ENCODE data around the gene SNCAIP. TPM values are rescaled to one million over a fixed set of nuclear protein-coding genes. Genes with fewer than 3 reads are reported as not detected.

Gene SNCAIP
- polyA plus RNA-seq, 1 experiment, result 1.5 TPM

- TF ChIP-seq CTCF (IDR thresholded peaks at IDR 0.05; ENCODE audit: insufficient read depth, low read depth, low read length), result no peak
- DNase-seq (ENCODE audit: low read depth), result no peak
- POLR2A ChIA-PET, result no interaction called here
- H3K27me3 ChIP-seq (ENCODE audit: control insufficient read depth, insufficient read depth, low read length), result no peaks in the 10 kb centered on the region
- CTCF ChIA-PET, result interaction anchor here (0.7 kb wide), 1 partner anchor 14 kb away, joined by 3 read pairs; no protein-coding TSS in a partner anchor
- H3K4me3 ChIP-seq (ENCODE audit: low read depth, low read length), result no peak overlapping the region
- H3K36me3 ChIP-seq (ENCODE audit: control insufficient read depth, insufficient read depth, low read length), result no peaks in the 10 kb centered on the region
Measured at GRCh38 chr5:122445070-122445469, 133.0 kb downstream of the SNCAIP start.

GRCh38 chr5:122447072-122447471 is 135.0 kb downstream of the SNCAIP start:
- ChIA-PET CTCF (no interaction called here), POLR2A (no interaction called here)
- no peaks in the 10 kb centered on the region for H3K36me3 ChIP-seq (ENCODE audit: control insufficient read depth, insufficient read depth, low read length)
- no peaks in the 10 kb centered on the region for H3K27me3 ChIP-seq (ENCODE audit: control insufficient read depth, insufficient read depth, low read length)
- no peak for DNase-seq (ENCODE audit: low read depth)
- TF ChIP-seq CTCF (IDR thresholded peaks at IDR 0.05; ENCODE audit: insufficient read depth, low read depth, low read length), result no peak
- no peak overlapping the region for H3K4me3 ChIP-seq (ENCODE audit: low read depth, low read length)

DNA sequence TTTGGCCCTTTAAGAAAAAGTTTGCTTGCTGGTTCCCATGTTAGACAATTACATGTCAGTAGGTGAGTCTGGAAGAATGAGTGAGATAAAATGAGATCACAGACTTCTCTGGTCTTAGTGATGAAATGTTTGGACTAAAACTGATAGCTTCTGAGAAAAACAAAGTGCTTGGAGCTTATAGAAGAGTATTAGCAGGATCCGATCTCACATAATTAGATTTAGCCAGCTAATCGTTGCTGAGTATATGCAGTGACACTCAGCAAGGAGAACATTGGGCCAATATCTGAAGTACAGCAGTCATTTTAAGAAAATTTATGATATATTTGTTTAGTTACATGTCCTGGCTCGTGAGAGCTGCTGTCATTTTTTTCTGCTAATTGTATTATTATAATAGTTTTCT is 135.8 kb downstream of the SNCAIP start:
- no peak for TF ChIP-seq CTCF (IDR thresholded peaks at IDR 0.05; ENCODE audit: insufficient read depth, low read depth, low read length)
- CTCF ChIA-PET, result no interaction called here
- no peak for DNase-seq (ENCODE audit: low read depth)
- H3K27me3 ChIP-seq (ENCODE audit: control insufficient read depth, insufficient read depth, low read length), result no peaks in the 10 kb centered on the region
- H3K4me3 ChIP-seq (ENCODE audit: low read depth, low read length), result no peak overlapping the region
- H3K36me3 ChIP-seq (ENCODE audit: control insufficient read depth, insufficient read depth, low read length), result no peaks in the 10 kb centered on the region
- POLR2A ChIA-PET, result no interaction called here

DNA sequence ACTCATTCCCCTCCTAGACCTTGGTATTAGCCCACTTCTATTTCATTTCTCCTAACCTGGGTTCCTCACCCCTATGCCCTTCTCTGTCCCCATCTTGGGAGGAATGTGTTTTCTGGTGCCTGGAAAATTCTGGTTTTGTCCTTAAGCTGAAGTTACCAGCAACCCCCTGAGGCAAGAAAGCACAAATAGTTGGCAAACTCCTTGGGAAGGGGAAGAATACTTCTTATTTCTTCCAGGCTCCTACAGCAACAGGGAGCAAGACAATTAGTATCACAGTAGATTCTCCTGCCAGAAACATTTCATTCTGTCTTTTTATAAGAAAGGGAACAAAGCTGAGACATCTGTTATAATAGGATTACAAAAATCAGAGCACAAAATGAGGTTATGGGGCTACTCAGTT is 142.5 kb downstream of the SNCAIP start:
- CTCF ChIA-PET, result no interaction called here

DNA sequence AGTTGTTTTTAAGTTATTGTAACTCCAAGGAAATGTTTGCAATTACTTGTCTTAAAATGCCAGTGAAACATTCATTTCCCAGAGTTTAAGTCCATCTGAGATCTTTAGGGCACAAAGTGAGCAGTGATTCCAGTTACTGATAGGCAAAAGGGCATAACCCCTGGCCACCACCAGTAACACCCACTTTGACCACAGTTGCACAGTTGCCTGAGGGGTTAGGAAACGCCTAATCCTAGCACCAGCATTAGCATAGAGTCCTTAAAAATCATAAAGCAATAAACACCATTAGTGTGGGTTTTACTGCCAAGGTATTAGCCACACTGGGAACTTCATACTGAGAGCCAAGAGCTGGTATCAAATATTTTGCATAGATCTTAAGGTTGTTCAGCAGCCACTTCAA is 143.9 kb downstream of the SNCAIP start:
- POLR2A ChIA-PET, result no interaction called here
- DNase-seq (ENCODE audit: low read depth), result no peak
- H3K36me3 ChIP-seq (ENCODE audit: control insufficient read depth, insufficient read depth, low read length), result no peaks in the 10 kb centered on the region
- H3K27me3 ChIP-seq (ENCODE audit: control insufficient read depth, insufficient read depth, low read length), result no peaks in the 10 kb centered on the region
- no peak for TF ChIP-seq CTCF (IDR thresholded peaks at IDR 0.05; ENCODE audit: insufficient read depth, low read depth, low read length)
- CTCF ChIA-PET, result no interaction called here
- no peak overlapping the region for H3K4me3 ChIP-seq (ENCODE audit: low read depth, low read length)

More for the DNA sequence above, 142.5 kb downstream of the SNCAIP start:
- POLR2A ChIA-PET, result no interaction called here
- Histone ChIP-seq H3K27me3 (ENCODE audit: control insufficient read depth, insufficient read depth, low read length) (no peaks in the 10 kb centered on the region), H3K36me3 (ENCODE audit: control insufficient read depth, insufficient read depth, low read length) (no peaks in the 10 kb centered on the region), H3K4me3 (ENCODE audit: low read depth, low read length) (no peak overlapping the region)
- no peak for TF ChIP-seq CTCF (IDR thresholded peaks at IDR 0.05; ENCODE audit: insufficient read depth, low read depth, low read length)
- DNase-seq (ENCODE audit: low read depth), result no peak

All from BJ (cell line).